Ishikawa (cell line): ENCODE data around the gene CDC42BPB.

Experiments used
- CEBPB ChIP-seq: IDR thresholded peaks from 2 replicates; pipeline ENCODE4 v1.6.1; 2012
- CREB1 ChIP-seq: IDR thresholded peaks from 2 replicates; pipeline ENCODE4 v1.6.1; 2012; ENCODE audit warnings: low read depth
- EGR1 ChIP-seq: IDR thresholded peaks from 2 replicates; pipeline ENCODE4 v1.6.1; 2012
- EP300 ChIP-seq: IDR thresholded peaks from 2 replicates; pipeline ENCODE4 v1.6.1; 2012; ENCODE audit warnings: borderline replicate concordance
- FOXM1 ChIP-seq: IDR thresholded peaks from 2 replicates; pipeline ENCODE4 v1.6.1; 2012; ENCODE audit warnings: low read depth, borderline replicate concordance
- NFIC ChIP-seq: IDR thresholded peaks from 2 replicates; pipeline ENCODE4 v1.6.1; 2012
- RAD21 ChIP-seq: IDR thresholded peaks from 2 replicates; pipeline ENCODE4 v1.6.1; 2012; ENCODE audit warnings: low read depth
- TAF1 ChIP-seq: IDR thresholded peaks from 2 replicates; pipeline ENCODE4 v1.6.1; 2012; ENCODE audit warnings: low read depth, mild to moderate bottlenecking
- TCF12 ChIP-seq: IDR thresholded peaks from 2 replicates; pipeline ENCODE4 v1.6.1; 2012; ENCODE audit warnings: low read depth
- TEAD4 ChIP-seq: IDR thresholded peaks from 2 replicates; pipeline ENCODE4 v1.6.1; 2012
- YY1 ChIP-seq: IDR thresholded peaks from 2 replicates; pipeline ENCODE4 v1.6.1; 2012; ENCODE audit warnings: low read depth
- ZBTB7A ChIP-seq: IDR thresholded peaks from 2 replicates; pipeline ENCODE4 v1.6.1; 2012; ENCODE audit warnings: low read depth
- TF ChIP-seq, protein P1 (sequence below): IDR thresholded peaks from 2 replicates; pipeline ENCODE4 v1.6.1; 2012; ENCODE audit warnings: low read depth, mild to moderate bottlenecking
- TF ChIP-seq, protein P2 (sequence below): IDR thresholded peaks from 2 replicates; pipeline ENCODE4 v1.6.1; 2012
- TF ChIP-seq, protein P3 (sequence below): IDR thresholded peaks from 2 replicates; pipeline ENCODE4 v1.6.1; 2012

Gene CDC42BPB

DNA sequence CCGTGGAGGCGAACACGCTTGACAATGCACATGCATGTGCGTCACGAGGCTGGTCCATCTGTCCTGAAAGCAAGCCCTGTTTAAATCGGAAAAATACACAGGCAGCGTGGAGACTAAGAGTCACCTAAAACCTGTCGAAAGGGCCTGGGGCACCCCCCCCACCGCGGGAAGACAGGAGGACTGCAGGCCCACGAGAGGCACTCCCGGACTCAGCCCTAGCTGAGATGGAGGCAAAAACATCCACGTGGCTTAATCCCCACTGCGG lies 54.1 kb downstream of the CDC42BPB start:
- TF ChIP-seq YY1 (no peak), NFIC (no peak), TAF1 (no peak), TCF12 (no peak), CEBPB (no peak), FOXM1 (no peak), EGR1 (no peak), TEAD4 (no peak), EP300 (no peak), CREB1 (no peak), ZBTB7A (no peak), RAD21 (no peak)
- TF ChIP-seq, protein P1, sequence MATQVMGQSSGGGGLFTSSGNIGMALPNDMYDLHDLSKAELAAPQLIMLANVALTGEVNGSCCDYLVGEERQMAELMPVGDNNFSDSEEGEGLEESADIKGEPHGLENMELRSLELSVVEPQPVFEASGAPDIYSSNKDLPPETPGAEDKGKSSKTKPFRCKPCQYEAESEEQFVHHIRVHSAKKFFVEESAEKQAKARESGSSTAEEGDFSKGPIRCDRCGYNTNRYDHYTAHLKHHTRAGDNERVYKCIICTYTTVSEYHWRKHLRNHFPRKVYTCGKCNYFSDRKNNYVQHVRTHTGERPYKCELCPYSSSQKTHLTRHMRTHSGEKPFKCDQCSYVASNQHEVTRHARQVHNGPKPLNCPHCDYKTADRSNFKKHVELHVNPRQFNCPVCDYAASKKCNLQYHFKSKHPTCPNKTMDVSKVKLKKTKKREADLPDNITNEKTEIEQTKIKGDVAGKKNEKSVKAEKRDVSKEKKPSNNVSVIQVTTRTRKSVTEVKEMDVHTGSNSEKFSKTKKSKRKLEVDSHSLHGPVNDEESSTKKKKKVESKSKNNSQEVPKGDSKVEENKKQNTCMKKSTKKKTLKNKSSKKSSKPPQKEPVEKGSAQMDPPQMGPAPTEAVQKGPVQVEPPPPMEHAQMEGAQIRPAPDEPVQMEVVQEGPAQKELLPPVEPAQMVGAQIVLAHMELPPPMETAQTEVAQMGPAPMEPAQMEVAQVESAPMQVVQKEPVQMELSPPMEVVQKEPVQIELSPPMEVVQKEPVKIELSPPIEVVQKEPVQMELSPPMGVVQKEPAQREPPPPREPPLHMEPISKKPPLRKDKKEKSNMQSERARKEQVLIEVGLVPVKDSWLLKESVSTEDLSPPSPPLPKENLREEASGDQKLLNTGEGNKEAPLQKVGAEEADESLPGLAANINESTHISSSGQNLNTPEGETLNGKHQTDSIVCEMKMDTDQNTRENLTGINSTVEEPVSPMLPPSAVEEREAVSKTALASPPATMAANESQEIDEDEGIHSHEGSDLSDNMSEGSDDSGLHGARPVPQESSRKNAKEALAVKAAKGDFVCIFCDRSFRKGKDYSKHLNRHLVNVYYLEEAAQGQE = no peak
- TF ChIP-seq, protein P2, sequence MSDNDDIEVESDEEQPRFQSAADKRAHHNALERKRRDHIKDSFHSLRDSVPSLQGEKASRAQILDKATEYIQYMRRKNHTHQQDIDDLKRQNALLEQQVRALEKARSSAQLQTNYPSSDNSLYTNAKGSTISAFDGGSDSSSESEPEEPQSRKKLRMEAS = no peak
- TF ChIP-seq, protein P3, sequence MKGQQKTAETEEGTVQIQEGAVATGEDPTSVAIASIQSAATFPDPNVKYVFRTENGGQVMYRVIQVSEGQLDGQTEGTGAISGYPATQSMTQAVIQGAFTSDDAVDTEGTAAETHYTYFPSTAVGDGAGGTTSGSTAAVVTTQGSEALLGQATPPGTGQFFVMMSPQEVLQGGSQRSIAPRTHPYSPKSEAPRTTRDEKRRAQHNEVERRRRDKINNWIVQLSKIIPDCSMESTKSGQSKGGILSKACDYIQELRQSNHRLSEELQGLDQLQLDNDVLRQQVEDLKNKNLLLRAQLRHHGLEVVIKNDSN = no peak

DNA sequence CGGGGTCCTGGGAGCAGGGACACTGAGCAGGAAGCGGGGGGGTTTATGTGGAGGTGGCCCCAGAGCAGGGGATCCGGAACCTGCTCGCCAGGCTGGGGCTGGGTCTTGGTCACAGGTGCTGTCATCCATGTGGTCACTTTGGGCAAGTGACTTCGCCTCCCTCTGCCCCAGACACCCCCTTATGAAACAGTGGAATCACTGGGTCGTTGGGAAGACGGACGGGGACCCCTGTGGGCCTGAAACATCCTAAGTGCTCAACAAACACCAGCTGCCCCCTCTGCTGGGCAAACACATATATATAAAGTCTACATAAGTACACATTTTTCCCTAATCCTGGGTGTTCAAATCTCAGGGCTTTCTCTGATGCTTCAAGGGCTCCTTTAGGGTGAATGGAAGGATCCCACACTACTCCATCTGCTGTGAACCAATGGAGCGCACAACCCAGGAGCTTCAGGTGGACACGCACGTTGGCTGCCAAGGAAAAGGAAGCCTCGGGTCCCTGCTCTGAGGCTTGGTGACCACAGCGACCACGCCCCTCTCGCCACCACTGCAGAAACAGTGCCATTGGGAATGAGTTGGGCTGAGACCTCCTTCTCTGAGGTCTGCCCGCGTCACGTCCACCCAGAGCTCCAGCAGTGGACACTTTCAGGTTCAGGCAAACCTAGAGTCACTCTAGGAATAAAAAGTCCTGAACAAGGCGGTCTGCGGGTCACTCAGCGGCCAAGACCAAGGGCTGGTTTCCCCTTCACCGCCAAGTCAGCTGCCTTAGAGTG lies 54.6 kb downstream of the CDC42BPB start:
- no peak for TF ChIP-seq ZBTB7A
- TF ChIP-seq, protein P2 = no peak
- no peak for TF ChIP-seq TAF1
- no peak for TF ChIP-seq EGR1
- TF ChIP-seq FOXM1 = no peak

DNA sequence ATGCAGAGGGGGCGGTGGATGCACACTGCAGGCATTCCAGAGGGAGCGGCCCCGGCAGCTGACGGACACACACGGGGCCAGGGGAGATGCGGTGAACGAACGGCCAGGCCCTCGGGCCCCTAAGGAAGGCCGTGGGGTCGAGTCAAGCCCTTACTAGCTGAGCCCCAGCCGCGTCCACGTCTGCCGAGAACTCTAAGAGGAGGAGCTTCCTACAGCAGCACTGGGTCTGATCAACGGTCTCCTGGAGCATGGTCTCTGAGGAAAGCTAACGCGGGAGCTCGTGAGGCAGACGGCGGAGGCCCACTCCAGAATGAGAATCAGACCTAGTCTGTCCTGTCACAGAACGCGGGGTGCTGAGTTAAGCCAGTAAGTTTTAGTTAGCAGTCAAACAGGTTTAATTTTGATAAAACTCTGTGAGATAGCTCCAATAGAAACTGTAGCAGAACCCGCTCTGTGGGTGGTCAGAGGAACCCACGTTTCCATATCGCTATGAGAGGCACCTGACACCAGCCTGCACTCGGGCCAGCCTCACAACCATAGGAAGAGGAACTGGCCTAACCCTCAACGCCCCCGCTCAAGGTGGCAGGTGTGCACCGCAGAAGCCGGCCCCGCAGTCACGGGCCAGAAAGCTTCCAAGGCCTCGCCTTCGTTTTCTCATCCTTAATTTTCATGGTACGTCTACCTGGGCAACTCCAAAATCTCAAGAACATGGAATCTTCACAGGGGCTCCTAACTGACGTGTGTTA lies 55.5 kb downstream of the CDC42BPB start:
- TF ChIP-seq EGR1 (no peak), TEAD4 (no peak), ZBTB7A (no peak)
- TF ChIP-seq, protein P2 = no peak

DNA sequence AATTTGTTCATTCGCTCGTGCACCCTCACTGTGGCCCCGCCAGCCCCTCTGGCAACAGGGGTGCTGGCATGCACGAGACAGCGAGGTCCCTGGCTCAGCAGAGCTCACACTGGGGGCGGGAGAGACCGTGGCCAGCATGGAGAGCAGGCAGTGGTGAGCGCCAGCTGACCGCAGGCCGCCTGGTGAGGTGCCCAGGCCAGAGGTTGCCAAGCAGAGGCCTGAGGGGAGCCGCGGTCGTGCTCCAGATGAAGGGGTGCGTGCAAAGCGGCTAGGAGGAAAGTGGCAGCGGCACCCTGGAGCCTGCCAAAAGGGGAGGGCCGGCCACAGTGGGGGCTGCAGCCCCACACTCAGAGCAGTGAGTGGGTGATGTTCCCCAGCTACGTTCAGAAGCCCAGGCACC lies 56.1 kb downstream of the CDC42BPB start:
- no peak for TF ChIP-seq CREB1
- TF ChIP-seq, protein P1 = no peak
- TF ChIP-seq TCF12 = no peak
- TF ChIP-seq, protein P3 = no peak
- TF ChIP-seq EGR1 = no peak
- TF ChIP-seq CEBPB = no peak
- no peak for TF ChIP-seq YY1
- no peak for TF ChIP-seq TEAD4
- no peak for TF ChIP-seq EP300
- TF ChIP-seq TAF1 = no peak
- TF ChIP-seq, protein P2 = no peak
- TF ChIP-seq NFIC = no peak
- no peak for TF ChIP-seq ZBTB7A
- TF ChIP-seq FOXM1 = no peak
- TF ChIP-seq RAD21 = no peak

DNA sequence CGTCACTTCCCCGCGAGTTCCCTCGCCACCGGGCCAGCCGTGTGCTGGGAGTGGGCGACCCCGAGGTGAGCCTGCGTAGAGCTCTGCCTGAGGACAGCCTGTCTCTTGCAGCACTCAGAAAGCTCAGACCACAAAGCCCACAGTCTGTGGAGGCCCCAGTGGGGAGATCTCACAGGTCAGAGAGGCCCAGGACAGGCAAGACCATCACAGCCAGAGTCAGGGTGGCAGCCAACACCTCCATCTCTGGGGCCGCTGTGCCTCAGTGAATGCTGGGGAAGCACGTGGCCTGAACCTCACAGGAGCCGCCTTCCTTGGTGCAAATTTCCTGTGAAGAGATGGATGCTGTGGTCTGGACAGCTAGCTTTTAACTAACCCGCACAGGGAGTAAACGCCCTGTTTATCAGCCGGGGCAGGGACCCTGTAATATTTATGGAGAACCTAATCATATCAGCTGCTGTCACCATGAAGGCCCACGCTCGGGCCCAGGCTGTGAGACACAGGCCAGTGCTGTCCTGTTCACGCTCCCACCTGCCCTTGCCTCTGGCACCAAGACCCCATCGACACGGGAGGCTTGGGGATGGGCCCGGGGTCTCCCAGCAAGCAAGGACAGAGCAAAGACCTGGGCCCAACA lies 56.9 kb downstream of the CDC42BPB start:
- TF ChIP-seq TAF1 = no peak
- TF ChIP-seq ZBTB7A = no peak
- TF ChIP-seq EP300 = no peak
- TF ChIP-seq RAD21 = no peak
- no peak for TF ChIP-seq FOXM1
- TF ChIP-seq TEAD4 = no peak
- TF ChIP-seq NFIC = no peak
- no peak for TF ChIP-seq CREB1
- TF ChIP-seq EGR1 = no peak
- TF ChIP-seq, protein P1 = no peak
- TF ChIP-seq, protein P3 = no peak
- no peak for TF ChIP-seq YY1
- TF ChIP-seq, protein P2 = no peak
- TF ChIP-seq TCF12 = no peak
